Ovary (tissue), 9 donors: ENCODE results near the gene PTPRN2. TPM values are rescaled to one million over a fixed set of nuclear protein-coding genes. Genes with fewer than 3 reads are reported as not detected.

Source experiments
- DNase-seq, 5 donors: peaks; one replicate each; pipeline ENCODE4 v3.0.0-alpha.2; 2019 to 2020
- H3K27ac ChIP-seq, 2 donors: fragments of 200-600 bp; one replicate each; pipeline versions ENCODE4 v1.5.1 to v1.8.0; 2019 to 2022
- H3K27me3 ChIP-seq: fragments of 200-600 bp; one replicate; pipeline ENCODE4 v1.8.0; 2022
- H3K36me3 ChIP-seq: fragments of 200-600 bp; sonication (generic); one replicate; pipeline ENCODE4 v1.5.1; 2019
- H3K4me1 ChIP-seq: one replicate; pipeline ENCODE4 v1.8.1; 2013; ENCODE audit warnings: mild to moderate bottlenecking, moderate library complexity; ENCODE audit not compliant: insufficient read depth
- H3K4me3 ChIP-seq: fragments of 200-600 bp; sonication (generic); one replicate; pipeline ENCODE4 v1.5.1; 2017
- H3K9me3 ChIP-seq, 2 donors: fragments of 200-600 bp in 1 of 2; sonication (generic) in 1 of 2; one replicate each; pipeline versions ENCODE4 v1.5.1 to v1.8.1; 2013 to 2019; ENCODE audit warnings: mild to moderate bottlenecking in 1 of 2, moderate library complexity in 1 of 2
- EP300 ChIP-seq: sonication (generic); formaldehyde crosslinking; IDR thresholded peaks from one replicate; pipeline ENCODE4 v1.6.1; 2017; ENCODE audit warnings: antibody characterized with exemption
- POLR2A ChIP-seq: fragments of 450-650 bp; IDR thresholded peaks from one replicate; pipeline ENCODE4 v1.6.1; 2017; ENCODE audit warnings: antibody characterized with exemption, mild to moderate bottlenecking, moderate library complexity
- WGBS, 3 donors: extraction: QIAGEN DNeasy Blood & Tissue Kit in 1 of 3; methylation state at CpG; one replicate each; pipeline versions ENCODE4 v1.1.5 to v1.1.7; 2013 to 2017; 5-methylcytosine and 5-hydroxymethylcytosine counted together
- intact Hi-C, 4 donors: fragments of 100-400 bp; cut with DNase I; formaldehyde crosslinking; loops; one replicate each; pipeline versions ENCODE4 v1.11.0 to v1.15.1; 2022 to 2023
- polyA plus RNA-seq, 2 donors: library from polyadenylated mRNA; stranded (reverse); fragments of 200-250 nt in 1 of 2; fragments of 350-450 nt in 1 of 2; fragmentation: Illumina TruSeq in 1 of 2; extraction: RNeasy Lipid Tissue Mini Kit (QIAGEN cat#74804) in 1 of 2; gene quantifications; one replicate each; pipeline ENCODE4 v1.2.3, GENCODE V29; 2013 to 2014
- total RNA-seq, 7 donors: library from RNA; depleted of rRNA in 2 of 7; stranded (reverse); fragments of >200 nt in 2 of 7; fragmentation: NEBNext Ultra II Directional in 3 of 7; extraction: Animal tissue kit (Norgen Biotek cat#: 25700) in 3 of 7; gene quantifications; one replicate each; pipeline versions ENCODE4 v1.1.0 to v1.2.4, GENCODE V29; 2016 to 2023
- TF ChIP-seq, protein P1 (sequence below), 3 donors: fragments of 450-650 bp in 2 of 3; fragments of 200-600 bp in 1 of 3; IDR thresholded peaks; one replicate each; pipeline versions ENCODE4 v1.5.1 to v1.8.0; 2016 to 2022; ENCODE audit warnings: antibody characterized with exemption in 3 of 3, mild to moderate bottlenecking in 1 of 3
- donor health status: DM: no; HTN: no; CAD: no; lungs with moderate emphysema.
- donor health status: DM: no; HTN: no; CAD: no.
- donor health status: Bipolar disorder and iron deficiency.
- donor health status: DM: yes; HTN: yes; CAD: no.
- donor health status: DM: no; HTN: no; CAD: no.
- donor health status: DM: yes; HTN: yes; CAD: no.

The PTPRN2 gene
- total and polyA plus RNA-seq, 9 donors: 3.5 to 11.1 (median 5.9) TPM

DNA sequence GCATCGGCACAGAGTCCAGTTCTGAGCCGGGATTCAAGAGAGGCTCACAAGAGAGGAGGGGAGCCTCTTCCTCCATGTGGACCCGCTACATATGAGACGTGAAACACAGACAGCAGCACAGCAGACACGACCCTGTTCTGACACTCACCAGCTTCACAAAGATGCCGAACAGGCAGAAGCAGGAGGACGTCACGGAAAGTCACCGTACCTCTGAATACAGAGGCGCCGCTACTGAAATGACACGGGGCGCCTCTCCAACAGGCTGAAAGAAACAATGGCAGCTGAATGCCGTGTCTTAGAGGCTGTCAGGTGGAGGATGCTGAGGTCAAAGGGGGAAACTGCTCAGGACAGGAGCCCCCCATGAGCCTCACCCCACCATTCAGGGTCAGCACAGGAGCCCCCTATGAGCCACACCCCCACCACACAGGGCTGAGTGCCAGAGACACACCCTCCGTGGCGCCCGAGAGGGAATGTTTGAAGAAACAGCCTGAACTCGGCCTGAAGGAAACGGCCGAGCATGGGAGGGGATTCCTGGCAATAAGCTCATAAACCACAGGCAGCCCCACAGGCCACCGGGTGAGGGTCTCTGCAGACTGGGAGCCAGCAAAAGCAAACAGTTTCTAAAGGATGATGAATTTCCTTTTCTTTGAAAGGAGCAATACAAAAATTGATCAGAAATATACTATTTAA is 510.3 kb downstream of the PTPRN2 start:
- Histone ChIP-seq H3K9me3 (no peaks in the 10 kb centered on the region), H3K27ac (no peak overlapping the region), H3K27me3 (no peaks in the 10 kb centered on the region), H3K36me3 (no peaks in the 10 kb centered on the region), H3K4me1 (peaks cover 1% of the 10 kb centered on the region), H3K4me3 (no peak overlapping the region)
- TF ChIP-seq, protein P1, sequence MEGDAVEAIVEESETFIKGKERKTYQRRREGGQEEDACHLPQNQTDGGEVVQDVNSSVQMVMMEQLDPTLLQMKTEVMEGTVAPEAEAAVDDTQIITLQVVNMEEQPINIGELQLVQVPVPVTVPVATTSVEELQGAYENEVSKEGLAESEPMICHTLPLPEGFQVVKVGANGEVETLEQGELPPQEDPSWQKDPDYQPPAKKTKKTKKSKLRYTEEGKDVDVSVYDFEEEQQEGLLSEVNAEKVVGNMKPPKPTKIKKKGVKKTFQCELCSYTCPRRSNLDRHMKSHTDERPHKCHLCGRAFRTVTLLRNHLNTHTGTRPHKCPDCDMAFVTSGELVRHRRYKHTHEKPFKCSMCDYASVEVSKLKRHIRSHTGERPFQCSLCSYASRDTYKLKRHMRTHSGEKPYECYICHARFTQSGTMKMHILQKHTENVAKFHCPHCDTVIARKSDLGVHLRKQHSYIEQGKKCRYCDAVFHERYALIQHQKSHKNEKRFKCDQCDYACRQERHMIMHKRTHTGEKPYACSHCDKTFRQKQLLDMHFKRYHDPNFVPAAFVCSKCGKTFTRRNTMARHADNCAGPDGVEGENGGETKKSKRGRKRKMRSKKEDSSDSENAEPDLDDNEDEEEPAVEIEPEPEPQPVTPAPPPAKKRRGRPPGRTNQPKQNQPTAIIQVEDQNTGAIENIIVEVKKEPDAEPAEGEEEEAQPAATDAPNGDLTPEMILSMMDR (IDR thresholded peaks at IDR 0.05): no peak
- TF ChIP-seq EP300: no peak
- no peak for TF ChIP-seq POLR2A
- DNase-seq: no peak
- intact Hi-C loops: no loop called here
- 26 to 47% (median 40%) methylated on average over 21 of the region's 21 CpGs for WGBS, 3 donors

DNA sequence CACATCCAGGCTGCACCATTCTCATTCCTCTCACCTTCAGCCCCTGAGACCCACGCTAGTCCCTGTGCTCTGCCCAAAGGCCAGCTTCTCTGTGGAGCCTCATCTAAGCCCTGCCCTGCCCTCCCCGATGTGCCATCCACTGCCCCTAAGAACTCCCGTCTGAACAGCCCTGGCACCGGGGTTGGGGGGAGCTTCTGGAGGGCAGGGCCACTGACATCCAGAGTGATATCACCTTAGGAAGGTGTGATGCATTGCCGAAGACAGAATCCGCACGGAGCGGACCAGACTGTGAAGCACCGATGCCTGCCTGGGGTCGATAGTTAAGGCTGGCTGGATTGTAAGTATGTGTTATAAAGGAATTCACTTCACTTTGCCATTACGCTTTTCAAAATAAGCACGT is 511.0 kb downstream of the PTPRN2 start:
- no peak for DNase-seq
- intact Hi-C loops: no loop called here
- Histone ChIP-seq H3K4me1 (peaks cover 1% of the 10 kb centered on the region), H3K4me3 (no peak overlapping the region), H3K9me3 (no peaks in the 10 kb centered on the region), H3K36me3 (no peaks in the 10 kb centered on the region), H3K27me3 (no peaks in the 10 kb centered on the region), H3K27ac (no peak overlapping the region)
- WGBS, 3 donors: 81 to 83% (median 83%) methylated on average over 12 of the region's 12 CpGs
- TF ChIP-seq EP300 (no peak), POLR2A (no peak)
- TF ChIP-seq, protein P1 (IDR thresholded peaks at IDR 0.05): no peak

DNA sequence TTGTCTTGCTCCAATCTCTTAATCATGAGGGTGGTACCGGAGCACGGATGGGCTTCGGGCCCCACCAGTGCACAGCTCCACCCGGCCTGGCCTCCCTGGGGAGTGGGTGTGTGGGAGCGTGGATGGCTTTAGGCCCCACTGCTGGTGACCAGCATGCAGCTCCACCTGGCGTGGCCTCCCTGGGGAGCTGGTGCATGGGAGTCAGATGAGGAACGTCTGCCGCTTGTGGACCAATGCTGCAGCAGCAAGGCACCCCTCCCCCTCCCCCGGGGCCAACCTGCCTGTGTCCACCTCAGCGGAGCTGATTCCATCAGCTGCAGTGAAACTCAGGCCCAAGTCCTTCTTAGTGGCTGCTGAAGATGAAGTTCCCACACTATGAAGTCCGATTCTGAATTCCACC is 511.4 kb downstream of the PTPRN2 start:
- Histone ChIP-seq H3K36me3 (no peaks in the 10 kb centered on the region), H3K27ac (no peak overlapping the region), H3K27me3 (no peaks in the 10 kb centered on the region), H3K4me3 (no peak overlapping the region), H3K4me1 (peaks cover 1% of the 10 kb centered on the region), H3K9me3 (no peaks in the 10 kb centered on the region)
- DNase-seq: no peak
- intact Hi-C loops: no loop called here
- TF ChIP-seq EP300 (no peak), POLR2A (no peak)
- TF ChIP-seq, protein P1 (IDR thresholded peaks at IDR 0.05): no peak
- 85 to 86% (median 86%) methylated on average over 11 of the region's 11 CpGs for WGBS, 3 donors

DNA sequence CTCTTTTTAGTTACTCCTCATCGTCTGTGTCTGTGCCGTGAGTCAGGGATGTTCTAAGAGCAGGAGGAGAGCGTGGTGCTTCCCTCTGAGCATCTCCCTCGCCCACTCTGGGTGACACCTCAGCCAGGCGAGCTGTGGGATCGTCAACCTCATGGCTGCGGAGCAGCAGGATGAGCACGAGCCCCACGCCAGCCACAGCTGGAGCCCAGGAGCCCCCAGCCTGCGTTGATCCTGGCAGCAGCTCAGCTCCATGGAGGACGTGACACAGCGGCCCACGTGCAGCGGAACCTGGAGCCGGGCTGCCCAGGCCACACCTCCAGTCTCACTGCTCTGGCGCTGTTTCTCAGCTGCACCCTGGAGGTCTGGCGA is 512.0 kb downstream of the PTPRN2 start:
- TF ChIP-seq POLR2A (no peak), EP300 (no peak)
- TF ChIP-seq, protein P1 (IDR thresholded peaks at IDR 0.05): no peak
- Histone ChIP-seq H3K4me1 (no peaks in the 10 kb centered on the region), H3K36me3 (no peaks in the 10 kb centered on the region), H3K4me3 (no peak overlapping the region), H3K27ac (no peak overlapping the region), H3K9me3 (no peaks in the 10 kb centered on the region), H3K27me3 (no peaks in the 10 kb centered on the region)
- intact Hi-C loops: no loop called here
- WGBS, 3 donors: 70 to 84% (median 74%) methylated on average over 17 of the region's 17 CpGs
- DNase-seq: no peak
